MCF 10A (cell line): ENCODE data around the gene PPAN. TPM values are rescaled to one million over a fixed set of nuclear protein-coding genes. Genes with fewer than 3 reads are reported as not detected.
A peak's percentile ranks its signal among the peaks of the same experiment; 100 is the strongest.

ENCODE experiments used
- BruUV-seq: library from RNA; stranded (reverse); fragments of 400-500 nt; replicated peaks from 2 replicates; lab custom pipeline; 2021; lab: Mats Ljungman, UMichigan
- CTCF ChIA-PET: fragments of 300-600 bp; sonication (Branson Sonifier 250); formaldehyde crosslinking; extraction: SDS; loops from one replicate; lab custom pipeline; 2021; ENCODE audit warnings: antibody characterized with exemption, inconsistent platforms; lab: Yijun Ruan, JAX
- POLR2A ChIA-PET: fragments of 300-600, 350-650 bp; sonication (Branson Sonifier 250); formaldehyde crosslinking; extraction: SDS; loops from one replicate; lab custom pipeline; 2020; ENCODE audit warnings: antibody characterized with exemption, inconsistent platforms; lab: Yijun Ruan, JAX
- DNase-seq: peaks from one replicate; pipeline ENCODE4 v3.0.0-alpha.2; 2018; ENCODE audit not compliant: unreplicated experiment
- H3K27ac Mint-ChIP-seq: one replicate; pipeline ENCODE4 v1.8.0; 2022; ENCODE audit warnings: mild to moderate bottlenecking, low read depth, mixed read lengths; ENCODE audit not compliant: unreplicated experiment
- H3K27me3 Mint-ChIP-seq: one replicate; pipeline ENCODE4 v1.8.0; 2022; ENCODE audit warnings: mixed read lengths; ENCODE audit not compliant: insufficient read depth, unreplicated experiment
- H3K36me3 Mint-ChIP-seq: one replicate; pipeline ENCODE4 v1.8.0; 2022; ENCODE audit warnings: mild to moderate bottlenecking, moderate library complexity, mixed read lengths; ENCODE audit not compliant: insufficient read depth, unreplicated experiment
- H3K4me1 Mint-ChIP-seq: one replicate; pipeline ENCODE4 v1.8.0; 2022; ENCODE audit warnings: mixed read lengths; ENCODE audit not compliant: insufficient read depth, unreplicated experiment
- H3K4me3 Mint-ChIP-seq: one replicate; pipeline ENCODE4 v1.8.0; 2022; ENCODE audit warnings: mild to moderate bottlenecking, moderate library complexity, mixed read lengths; ENCODE audit not compliant: unreplicated experiment
- H3K9me3 Mint-ChIP-seq: one replicate; pipeline ENCODE4 v1.8.0; 2022; ENCODE audit warnings: mixed read lengths; ENCODE audit not compliant: unreplicated experiment
- CTCF ChIP-seq: fragments of 200-600 bp; IDR thresholded peaks from one replicate; pipeline ENCODE4 v1.8.0; 2022; ENCODE audit warnings: antibody characterized with exemption, mild to moderate bottlenecking; ENCODE audit not compliant: unreplicated experiment
- intact Hi-C: fragments of 100-400 bp; cut with micrococcal nuclease; formaldehyde crosslinking; loops from 2 replicates; pipeline ENCODE4 v1.14.1; 2022
- total RNA-seq: library from RNA; stranded (reverse); gene quantifications from 2 replicates; pipeline ENCODE4 v1.2.3, GENCODE V29; 2022

Gene PPAN
- total RNA-seq, 1 experiment from 2014 or later = 123 TPM

- Mint-ChIP-seq H3K9me3 (no peaks in the 10 kb centered on the region), H3K27ac (no peak overlapping the region), H3K27me3 (no peaks in the 10 kb centered on the region), H3K4me3 (no peak overlapping the region), H3K36me3 (peaks cover 98% of the 10 kb centered on the region), H3K4me1 (peaks cover 10% of the 10 kb centered on the region)
- POLR2A ChIA-PET = interaction anchor here (1.4 to 2.9 kb wide), 3 partner anchors 10 to 18 kb away, joined by 5 to 12 read pairs (median 7); partner anchors contain the start of gene ANGPTL6
- TF ChIP-seq CTCF = no peak
- CTCF ChIA-PET = interaction anchor here (0.5 to 0.7 kb wide), 5 partner anchors 15 to 304 kb away, joined by 3 to 5 read pairs (median 3); no protein-coding TSS in a partner anchor
- no TSS peak for BruUV-seq
- DNase-seq = peak; percentile 9
- intact Hi-C loops = loop anchor here (5.0 kb wide), 1 partner anchor 181 kb away; no protein-coding TSS in a partner anchor
Measured at GRCh38 chr19:10113592-10113963, 7.4 kb downstream of the PPAN start.

GRCh38 chr19:10113964-10114650, 7.9 kb downstream of the PPAN start:
- H3K36me3 Mint-ChIP-seq = peaks cover 97% of the 10 kb centered on the region
- no peak overlapping the region for H3K4me3 Mint-ChIP-seq
- H3K9me3 Mint-ChIP-seq = no peaks in the 10 kb centered on the region
- intact Hi-C loops = loop anchor here (5.0 kb wide), 1 partner anchor 182 kb away; no protein-coding TSS in a partner anchor
- CTCF ChIA-PET = interaction anchor here (0.6 to 0.8 kb wide), 2 partner anchors 14 to 268 kb away, joined by 3 read pairs; no protein-coding TSS in a partner anchor
- BruUV-seq = no TSS peak
- H3K27me3 Mint-ChIP-seq = no peaks in the 10 kb centered on the region
- POLR2A ChIA-PET = interaction anchor here (1.4 to 2.9 kb wide), 5 partner anchors 7 to 137 kb away, joined by 5 to 24 read pairs (median 7); partner anchors contain the start of genes ANGPTL6, MRPL4 and PPAN
- peaks cover 10% of the 10 kb centered on the region for H3K4me1 Mint-ChIP-seq
- DNase-seq = no peak
- peak overlapping the region; percentile 25 for H3K27ac Mint-ChIP-seq
- no peak for TF ChIP-seq CTCF

GRCh38 chr19:10114651-10115391, 8.7 kb downstream of the PPAN start:
- POLR2A ChIA-PET = interaction anchor here (1.3 to 2.9 kb wide), 6 partner anchors 8 to 137 kb away, joined by 3 to 24 read pairs (median 7); partner anchors contain the start of genes ANGPTL6, MRPL4 and PPAN
- BruUV-seq = no TSS peak
- intact Hi-C loops = loop anchor here (5.0 kb wide), 1 partner anchor 183 kb away; no protein-coding TSS in a partner anchor

More at GRCh38 chr19:10114651-10115391, 8.7 kb downstream of the PPAN start:
- Mint-ChIP-seq H3K27me3 (no peaks in the 10 kb centered on the region), H3K4me1 (peaks cover 10% of the 10 kb centered on the region), H3K36me3 (peaks cover 90% of the 10 kb centered on the region), H3K9me3 (no peaks in the 10 kb centered on the region), H3K27ac (peak overlapping the region; percentile 25), H3K4me3 (no peak overlapping the region)
- CTCF ChIA-PET = interaction anchor here (0.6 to 0.8 kb wide), 2 partner anchors 15 to 267 kb away, joined by 3 read pairs; no protein-coding TSS in a partner anchor
- peak; percentile 42 for DNase-seq
- TF ChIP-seq CTCF = no peak
